ENCODE measurements around the gene TNFAIP8L1.

Gene TNFAIP8L1

DNA sequence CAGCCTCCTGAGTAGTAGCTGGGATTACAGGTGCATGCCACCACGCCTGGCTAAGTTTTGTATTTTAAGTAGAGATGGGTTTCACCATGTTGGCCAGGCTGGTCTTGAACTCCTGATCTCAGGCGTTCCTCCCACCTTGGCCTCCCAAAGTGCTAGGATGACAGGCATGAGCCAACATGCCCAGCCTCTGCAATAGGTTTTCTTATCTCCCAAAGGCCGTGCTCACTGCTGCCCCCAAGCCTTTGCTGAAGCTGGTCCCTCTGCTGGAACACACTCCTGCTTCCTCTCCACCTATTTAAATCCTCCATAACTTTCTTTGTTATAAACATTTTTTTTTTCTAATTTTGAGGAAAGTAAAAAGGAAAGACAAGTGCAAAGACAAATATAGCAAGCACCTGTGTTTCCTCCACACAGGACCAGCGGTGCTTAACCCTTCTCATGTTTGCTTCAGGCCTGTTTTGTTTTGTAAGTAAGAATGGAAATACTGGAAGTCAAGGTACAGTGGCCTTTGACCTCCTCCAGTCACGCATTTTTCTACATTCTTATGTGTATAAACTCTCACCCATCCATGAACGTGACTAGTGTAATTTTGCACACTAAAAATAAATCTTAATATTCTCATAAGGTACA lies 14.5 kb upstream of the TNFAIP8L1 start:
- no peak for TF ChIP-seq EZH2 (IDR thresholded peaks at IDR 0.05; ENCODE audit: borderline replicate concordance, low read depth, low read length, severe bottlenecking)
- TF ChIP-seq, protein P1, sequence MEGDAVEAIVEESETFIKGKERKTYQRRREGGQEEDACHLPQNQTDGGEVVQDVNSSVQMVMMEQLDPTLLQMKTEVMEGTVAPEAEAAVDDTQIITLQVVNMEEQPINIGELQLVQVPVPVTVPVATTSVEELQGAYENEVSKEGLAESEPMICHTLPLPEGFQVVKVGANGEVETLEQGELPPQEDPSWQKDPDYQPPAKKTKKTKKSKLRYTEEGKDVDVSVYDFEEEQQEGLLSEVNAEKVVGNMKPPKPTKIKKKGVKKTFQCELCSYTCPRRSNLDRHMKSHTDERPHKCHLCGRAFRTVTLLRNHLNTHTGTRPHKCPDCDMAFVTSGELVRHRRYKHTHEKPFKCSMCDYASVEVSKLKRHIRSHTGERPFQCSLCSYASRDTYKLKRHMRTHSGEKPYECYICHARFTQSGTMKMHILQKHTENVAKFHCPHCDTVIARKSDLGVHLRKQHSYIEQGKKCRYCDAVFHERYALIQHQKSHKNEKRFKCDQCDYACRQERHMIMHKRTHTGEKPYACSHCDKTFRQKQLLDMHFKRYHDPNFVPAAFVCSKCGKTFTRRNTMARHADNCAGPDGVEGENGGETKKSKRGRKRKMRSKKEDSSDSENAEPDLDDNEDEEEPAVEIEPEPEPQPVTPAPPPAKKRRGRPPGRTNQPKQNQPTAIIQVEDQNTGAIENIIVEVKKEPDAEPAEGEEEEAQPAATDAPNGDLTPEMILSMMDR (IDR thresholded peaks at IDR 0.05; ENCODE audit: borderline replicate concordance, extremely low read depth, low read length, poor library complexity, severe bottlenecking), result peak; percentile 37
- Histone ChIP-seq H3K4me3 (ENCODE audit: low read depth in 1 of 2, low read length in 2 of 2) (no peak overlapping the region), H3K27me3 (ENCODE audit: insufficient read depth, low read length, poor library complexity) (no peaks in the 10 kb centered on the region), H3K36me3 (ENCODE audit: insufficient read depth, low read length) (no peaks in the 10 kb centered on the region), H3K27ac (ENCODE audit: low read length) (no peak overlapping the region), H3K9me3 (ENCODE audit: insufficient read depth, low read length, severe bottlenecking) (no peaks in the 10 kb centered on the region), H3K4me2 (ENCODE audit: insufficient read depth, low read length) (no peak overlapping the region), H3K79me2 (ENCODE audit: insufficient read depth, low read length) (no peaks in the 10 kb centered on the region), H4K20me1 (ENCODE audit: insufficient read depth, low read length) (no peaks in the 10 kb centered on the region), H2AFZ (ENCODE audit: low read depth, low read length) (no peak overlapping the region), H3K4me1 (ENCODE audit: insufficient read depth, low read length) (no peaks in the 10 kb centered on the region), H3K9ac (ENCODE audit: low read depth, low read length) (no peak overlapping the region)
- DNase-seq (no peak), ATAC-seq (ENCODE audit: insufficient read depth, low read depth) (no peak)

DNA sequence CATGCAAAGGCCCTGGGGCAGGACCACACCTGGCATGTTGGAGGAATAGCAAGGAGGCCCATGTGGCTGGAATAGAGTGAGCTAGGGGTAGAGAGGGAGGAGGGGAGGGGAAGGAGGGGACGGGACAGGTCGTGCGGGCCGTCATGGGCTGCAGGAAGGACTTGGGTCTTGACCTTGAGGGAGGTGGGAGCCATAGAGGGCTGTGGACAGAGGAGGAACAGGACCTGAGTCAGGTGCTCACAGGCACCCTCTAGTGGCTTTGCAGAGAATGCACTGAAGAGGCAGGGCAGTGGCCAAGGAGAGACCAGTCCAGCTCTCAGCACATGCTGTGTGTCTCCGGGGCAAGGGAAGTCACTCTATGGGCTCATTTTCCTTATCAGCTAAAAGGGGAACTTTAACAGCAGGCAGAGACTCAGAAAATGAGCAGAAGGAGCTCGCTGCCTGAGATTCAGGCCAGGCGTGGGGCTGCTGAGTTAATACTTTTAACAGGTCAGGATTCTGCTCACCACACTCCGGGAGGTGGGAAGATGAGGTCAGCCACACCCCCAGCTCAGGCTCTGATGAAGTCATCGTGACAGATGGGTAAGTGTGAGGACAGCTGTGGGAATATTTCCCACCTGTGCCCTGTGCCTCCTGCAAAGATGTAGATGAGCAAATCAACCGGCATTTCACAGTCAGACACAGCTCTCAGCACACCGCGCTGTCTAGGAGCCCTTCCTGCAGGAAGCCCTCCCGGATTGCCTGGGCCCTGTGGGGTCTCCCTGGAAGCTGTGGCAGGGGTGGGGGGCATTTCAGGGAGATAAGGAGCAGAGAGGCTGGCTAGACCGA lies 6.0 kb upstream of the TNFAIP8L1 start:
- ATAC-seq (ENCODE audit: insufficient read depth, low read depth), result peak; percentile 38; the same call in 1 of the 3 replicates
- DNase-seq, result peak; percentile 48
- H3K9me3 ChIP-seq (ENCODE audit: insufficient read depth, low read length, severe bottlenecking), result no peaks in the 10 kb centered on the region

DNA sequence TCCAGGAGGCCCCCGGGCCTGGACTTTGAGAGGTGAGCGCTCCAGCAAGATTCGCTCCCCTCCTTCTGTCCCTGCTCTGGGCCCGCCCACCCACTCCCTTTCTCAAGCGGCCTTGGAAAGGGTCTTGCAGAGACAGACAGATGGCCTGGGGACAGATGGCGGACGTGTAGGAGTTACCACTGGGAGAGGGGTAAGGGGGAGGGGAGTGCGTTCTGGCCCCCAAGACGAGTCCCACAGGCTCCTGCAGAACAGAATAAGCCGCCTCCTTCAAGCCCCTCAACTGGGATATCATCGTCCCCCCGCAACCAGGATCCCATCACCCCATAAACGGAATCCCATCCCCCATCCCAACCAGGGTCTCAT lies 3.6 kb upstream of the TNFAIP8L1 start:
- Histone ChIP-seq H3K79me2 (ENCODE audit: insufficient read depth, low read length) (0 out of 2 replicates have a peak, but pooled peaks cover 6% of the 10 kb centered on the region), H3K36me3 (ENCODE audit: insufficient read depth, low read length) (no peaks in the 10 kb centered on the region), H2AFZ (ENCODE audit: low read depth, low read length) (peak overlapping the region; percentile 100), H3K9ac (ENCODE audit: low read depth, low read length) (peak overlapping the region; percentile 73), H3K4me1 (ENCODE audit: insufficient read depth, low read length) (peaks cover 35% of the 10 kb centered on the region), H4K20me1 (ENCODE audit: insufficient read depth, low read length) (no peaks in the 10 kb centered on the region), H3K27ac (ENCODE audit: low read length) (peak overlapping the region; percentile 75), H3K4me2 (ENCODE audit: insufficient read depth, low read length) (peak overlapping the region; percentile 84), H3K27me3 (ENCODE audit: insufficient read depth, low read length, poor library complexity) (no peaks in the 10 kb centered on the region), H3K9me3 (ENCODE audit: insufficient read depth, low read length, severe bottlenecking) (no peaks in the 10 kb centered on the region), H3K4me3 (ENCODE audit: low read depth in 1 of 2, low read length in 2 of 2) (peak overlapping the region; percentile 28 to 69)
- ATAC-seq (ENCODE audit: insufficient read depth, low read depth) (no peak), DNase-seq (no peak)
- no peak for TF ChIP-seq EZH2 (IDR thresholded peaks at IDR 0.05; ENCODE audit: borderline replicate concordance, low read depth, low read length, severe bottlenecking)
- TF ChIP-seq, protein P1 (IDR thresholded peaks at IDR 0.05; ENCODE audit: borderline replicate concordance, extremely low read depth, low read length, poor library complexity, severe bottlenecking), result no peak

More for the DNA sequence above, 6.0 kb upstream of the TNFAIP8L1 start:
- no peak for TF ChIP-seq EZH2 (IDR thresholded peaks at IDR 0.05; ENCODE audit: borderline replicate concordance, low read depth, low read length, severe bottlenecking)
- TF ChIP-seq, protein P1 (IDR thresholded peaks at IDR 0.05; ENCODE audit: borderline replicate concordance, extremely low read depth, low read length, poor library complexity, severe bottlenecking), result peak; percentile 82
- no peak overlapping the region for H3K4me2 ChIP-seq (ENCODE audit: insufficient read depth, low read length)
- no peak overlapping the region for H3K9ac ChIP-seq (ENCODE audit: low read depth, low read length)
- H3K4me1 ChIP-seq (ENCODE audit: insufficient read depth, low read length), result peaks cover 15% of the 10 kb centered on the region
- H3K27ac ChIP-seq (ENCODE audit: low read length), result no peak overlapping the region
- H3K4me3 ChIP-seq (ENCODE audit: low read depth in 1 of 2, low read length in 2 of 2), result no peak overlapping the region
- H3K27me3 ChIP-seq (ENCODE audit: insufficient read depth, low read length, poor library complexity), result no peaks in the 10 kb centered on the region
- no peaks in the 10 kb centered on the region for H4K20me1 ChIP-seq (ENCODE audit: insufficient read depth, low read length)
- no peaks in the 10 kb centered on the region for H3K36me3 ChIP-seq (ENCODE audit: insufficient read depth, low read length)
- no peak overlapping the region for H2AFZ ChIP-seq (ENCODE audit: low read depth, low read length)
- no peaks in the 10 kb centered on the region for H3K79me2 ChIP-seq (ENCODE audit: insufficient read depth, low read length)
